Left lung (tissue), 10 donors: ENCODE measurements around the gene EEF1AKMT3. TPM values are rescaled to one million over a fixed set of nuclear protein-coding genes. Genes with fewer than 3 reads are reported as not detected.

Source experiments
- ATAC-seq: fragments of 200-7000 bp; cut with Tn5 transposase; one replicate; pipeline ENCODE4 v1.9.1; 2020; ENCODE audit warnings: moderate library complexity
- DNase-seq, 4 donors: peaks; one replicate each; pipeline ENCODE4 v3.0.0-alpha.2; 2013 to 2020
- H3K27ac ChIP-seq, 2 donors: fragments of 200-600 bp; sonication (generic) in 1 of 2; one replicate each; pipeline versions ENCODE4 v1.5.0 to v1.8.0; 2020 to 2021
- H3K27me3 ChIP-seq, 2 donors: fragments of 200-600 bp; sonication (generic) in 1 of 2; one replicate each; pipeline versions ENCODE4 v1.5.0 to v1.8.0; 2020 to 2021
- H3K36me3 ChIP-seq, 2 donors: fragments of 200-600 bp; sonication (generic) in 1 of 2; one replicate each; pipeline versions ENCODE4 v1.5.0 to v1.8.0; 2020 to 2021
- H3K4me1 ChIP-seq, 2 donors: fragments of 200-600 bp; one replicate each; pipeline ENCODE4 v1.8.0; 2021
- H3K4me3 ChIP-seq, 2 donors: fragments of 200-600 bp; sonication (generic) in 1 of 2; one replicate each; pipeline versions ENCODE4 v1.5.0 to v1.8.0; 2020 to 2021; ENCODE audit warnings: mild to moderate bottlenecking in 1 of 2
- H3K9me3 ChIP-seq, 2 donors: fragments of 200-600 bp; sonication (generic) in 1 of 2; one replicate each; pipeline versions ENCODE4 v1.5.0 to v1.8.0; 2020 to 2021
- intact Hi-C, 2 donors: fragments of 100-400 bp; cut with DNase I; formaldehyde crosslinking; loops; one replicate each; pipeline versions ENCODE4 v1.11.2 to v1.14.2; 2022
- polyA plus RNA-seq, 6 donors: library from polyadenylated mRNA; unstranded; fragments of 120-200 nt; gene quantifications; one replicate each; pipeline ENCODE4 v1.2.1, GENCODE V29; 2013; ENCODE audit not compliant: insufficient read length in 6 of 6
- total RNA-seq, 2 donors: library from RNA; stranded (reverse); fragmentation: NEBNext Ultra II Directional; extraction: Animal tissue kit (Norgen Biotek cat#: 25700); gene quantifications; one replicate each; pipeline ENCODE4 v1.2.1, GENCODE V29; 2021
- TF ChIP-seq, protein P1 (sequence below), 2 donors: fragments of 200-600 bp; sonication (generic) in 1 of 2; IDR thresholded peaks; one replicate each; pipeline versions ENCODE4 v1.5.0 to v1.8.0; 2021; ENCODE audit warnings: antibody characterized with exemption in 2 of 2
- donor health status: DM: no; HTN: yes; CAD: no.
- donor health status: DM: no; HTN: no; CAD: no.

EEF1AKMT3 gene
- total and polyA plus RNA-seq, 8 donors, result 6.2 to 19.7 (median 16.6) TPM

DNA sequence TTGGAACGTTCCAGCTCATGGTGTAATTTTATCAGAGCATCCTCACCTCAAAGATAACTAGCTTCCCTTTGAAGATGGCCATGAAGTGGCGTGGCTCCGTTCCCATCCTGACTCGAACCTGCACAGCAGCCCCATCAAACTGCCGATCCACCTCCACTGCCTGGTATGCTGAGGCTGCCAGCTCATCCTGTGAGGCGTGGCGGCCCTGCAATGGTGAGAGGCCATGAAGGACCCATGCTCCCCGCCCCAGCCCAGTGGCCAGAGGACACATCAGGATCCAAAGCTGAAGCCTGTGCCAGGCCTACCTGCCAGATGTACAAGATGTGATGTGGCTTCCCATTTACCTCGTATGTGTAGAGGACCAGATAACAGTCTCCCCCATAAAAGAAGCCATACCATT, 34.9 kb downstream of the EEF1AKMT3 start:
- Histone ChIP-seq H3K4me1 (peaks cover 0 to 8% of the 10 kb centered on the region in 2 donors), H3K27ac (no peak overlapping the region), H3K9me3 (no peaks in the 10 kb centered on the region), H3K27me3 (no peaks in the 10 kb centered on the region), H3K4me3 (no peak overlapping the region), H3K36me3 (peaks cover 0 to 90% of the 10 kb centered on the region in 2 donors)
- intact Hi-C loops, result no loop called here
- DNase-seq (no peak), ATAC-seq (no peak)
- TF ChIP-seq, protein P1, sequence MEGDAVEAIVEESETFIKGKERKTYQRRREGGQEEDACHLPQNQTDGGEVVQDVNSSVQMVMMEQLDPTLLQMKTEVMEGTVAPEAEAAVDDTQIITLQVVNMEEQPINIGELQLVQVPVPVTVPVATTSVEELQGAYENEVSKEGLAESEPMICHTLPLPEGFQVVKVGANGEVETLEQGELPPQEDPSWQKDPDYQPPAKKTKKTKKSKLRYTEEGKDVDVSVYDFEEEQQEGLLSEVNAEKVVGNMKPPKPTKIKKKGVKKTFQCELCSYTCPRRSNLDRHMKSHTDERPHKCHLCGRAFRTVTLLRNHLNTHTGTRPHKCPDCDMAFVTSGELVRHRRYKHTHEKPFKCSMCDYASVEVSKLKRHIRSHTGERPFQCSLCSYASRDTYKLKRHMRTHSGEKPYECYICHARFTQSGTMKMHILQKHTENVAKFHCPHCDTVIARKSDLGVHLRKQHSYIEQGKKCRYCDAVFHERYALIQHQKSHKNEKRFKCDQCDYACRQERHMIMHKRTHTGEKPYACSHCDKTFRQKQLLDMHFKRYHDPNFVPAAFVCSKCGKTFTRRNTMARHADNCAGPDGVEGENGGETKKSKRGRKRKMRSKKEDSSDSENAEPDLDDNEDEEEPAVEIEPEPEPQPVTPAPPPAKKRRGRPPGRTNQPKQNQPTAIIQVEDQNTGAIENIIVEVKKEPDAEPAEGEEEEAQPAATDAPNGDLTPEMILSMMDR (IDR thresholded peaks at IDR 0.05), result no peak

DNA sequence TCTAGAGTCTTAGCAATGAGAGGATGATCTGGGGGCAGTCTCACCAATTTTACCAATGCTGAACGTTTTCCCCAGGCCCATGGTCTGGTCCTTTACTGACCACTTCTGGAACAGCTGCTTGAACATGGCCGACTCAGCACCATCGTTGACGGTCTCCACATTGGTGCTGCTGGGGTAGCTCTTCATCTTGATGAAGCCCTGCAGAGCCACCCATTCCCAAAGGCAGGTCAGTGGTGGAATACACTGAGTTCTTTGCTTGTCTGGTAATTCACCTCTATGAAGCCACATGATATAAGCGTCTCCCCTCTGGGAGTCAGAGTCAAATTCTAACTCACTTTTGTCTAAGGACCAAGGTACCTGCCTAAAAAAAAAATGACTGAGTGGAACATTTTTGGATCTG, 35.9 kb downstream of the EEF1AKMT3 start:
- H3K36me3 ChIP-seq, result peaks cover 0 to 90% of the 10 kb centered on the region in 2 donors
- intact Hi-C loops, result no loop called here
- H3K4me3 ChIP-seq, result no peak overlapping the region
- DNase-seq, result no peak
- TF ChIP-seq, protein P1 (IDR thresholded peaks at IDR 0.05), result no peak
- no peak overlapping the region for H3K27ac ChIP-seq
- no peak for ATAC-seq
- no peaks in the 10 kb centered on the region for H3K9me3 ChIP-seq
- H3K4me1 ChIP-seq, result peaks cover 0 to 8% of the 10 kb centered on the region in 2 donors
- no peaks in the 10 kb centered on the region for H3K27me3 ChIP-seq

DNA sequence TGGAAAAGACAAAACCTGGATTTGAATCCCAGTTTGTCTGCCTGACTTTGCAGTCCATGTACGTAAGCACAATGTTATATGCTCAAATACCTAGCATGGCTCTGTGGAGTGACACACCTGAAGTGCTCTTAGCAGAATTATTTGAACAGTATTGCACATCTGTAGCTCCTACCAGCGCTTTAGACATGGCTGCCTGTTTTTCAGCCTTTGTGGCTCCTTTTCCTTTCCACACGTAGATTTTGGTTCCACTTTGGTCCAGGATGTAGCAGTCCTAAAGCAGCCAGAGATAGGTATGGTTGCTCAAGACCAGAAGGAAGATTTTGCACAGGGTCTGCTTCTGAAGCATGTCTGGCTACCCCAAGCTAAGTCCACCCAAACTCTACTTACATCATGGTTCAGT, 37.0 kb downstream of the EEF1AKMT3 start:
- Histone ChIP-seq H3K4me3 (no peak overlapping the region), H3K9me3 (no peaks in the 10 kb centered on the region), H3K36me3 (peaks cover 0 to 83% of the 10 kb centered on the region in 2 donors), H3K27ac (no peak overlapping the region), H3K4me1 (peaks cover 0 to 8% of the 10 kb centered on the region in 2 donors), H3K27me3 (no peaks in the 10 kb centered on the region)
- DNase-seq, result no peak
- intact Hi-C loops, result no loop called here
- TF ChIP-seq, protein P1 (IDR thresholded peaks at IDR 0.05), result no peak
- ATAC-seq, result no peak

DNA sequence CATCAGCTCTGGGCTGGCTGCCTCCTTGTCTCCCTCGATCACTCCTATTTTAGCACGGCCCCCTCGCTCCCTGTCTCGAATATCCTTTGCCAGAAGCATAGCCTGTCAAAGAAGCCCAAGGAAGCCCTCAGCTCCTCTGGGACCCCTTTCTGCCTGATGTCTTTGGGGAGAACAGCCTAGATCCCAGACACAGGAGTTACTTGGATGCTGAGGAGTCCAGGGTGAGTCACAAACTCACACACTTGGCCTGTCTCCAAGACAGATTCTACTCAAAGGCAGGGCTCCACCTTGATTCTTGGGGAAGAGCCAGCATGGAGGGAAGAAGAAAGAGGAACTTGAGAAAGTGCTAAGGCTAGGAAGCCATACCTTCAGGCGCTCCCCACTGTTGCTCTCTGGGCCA, 38.0 kb downstream of the EEF1AKMT3 start:
- TF ChIP-seq, protein P1 (IDR thresholded peaks at IDR 0.05), result no peak
- no peak overlapping the region for H3K27ac ChIP-seq
- peaks cover 0 to 73% of the 10 kb centered on the region in 2 donors for H3K36me3 ChIP-seq
- ATAC-seq (no peak), DNase-seq (no peak)
- no peaks in the 10 kb centered on the region for H3K9me3 ChIP-seq
- H3K4me1 ChIP-seq, result peaks cover 0 to 11% of the 10 kb centered on the region in 2 donors
- no peaks in the 10 kb centered on the region for H3K27me3 ChIP-seq
- intact Hi-C loops, result no loop called here
- no peak overlapping the region for H3K4me3 ChIP-seq

DNA sequence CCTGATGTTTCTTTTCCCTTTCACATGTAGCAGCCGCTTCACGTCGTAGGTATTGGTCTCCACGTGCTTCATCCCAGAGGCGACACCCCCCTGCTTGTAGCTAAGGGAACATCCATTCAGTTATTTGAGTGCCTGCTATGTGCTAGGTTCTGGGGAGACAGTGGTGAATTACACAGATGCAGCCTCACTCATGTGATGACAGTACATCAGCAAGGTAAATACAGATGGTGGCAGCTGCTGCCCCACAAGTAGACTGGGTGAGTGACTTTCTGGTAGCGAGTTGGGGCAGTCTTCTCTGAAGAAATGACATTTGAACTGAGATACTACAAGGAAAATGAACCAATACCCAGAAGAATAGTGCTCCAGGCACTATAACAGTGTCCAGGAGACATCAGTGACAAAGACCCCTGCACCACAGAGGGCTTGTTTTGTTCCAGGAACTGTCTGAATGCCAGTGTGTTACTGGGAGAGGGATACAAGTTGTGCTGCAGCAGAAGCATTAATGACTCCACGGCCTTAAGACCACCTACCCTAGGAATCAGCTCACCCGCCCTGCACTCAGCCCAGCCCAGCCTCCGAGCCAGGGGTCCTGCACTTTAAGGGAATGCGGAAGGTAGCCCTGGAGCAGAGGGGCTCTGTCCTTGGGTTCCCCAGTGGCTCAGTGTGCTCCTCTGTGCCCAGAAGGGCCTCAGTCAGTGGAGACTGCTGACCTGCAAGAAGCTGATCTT, 38.8 kb downstream of the EEF1AKMT3 start:
- Histone ChIP-seq H3K27ac (no peak overlapping the region), H3K4me3 (no peak overlapping the region), H3K4me1 (peaks cover under 1 to 19% of the 10 kb centered on the region in 2 donors), H3K27me3 (no peaks in the 10 kb centered on the region), H3K9me3 (no peaks in the 10 kb centered on the region), H3K36me3 (peaks cover 0 to 68% of the 10 kb centered on the region in 2 donors)
- DNase-seq (no peak), ATAC-seq (no peak)
- intact Hi-C loops, result no loop called here
- TF ChIP-seq, protein P1 (IDR thresholded peaks at IDR 0.05), result no peak
